Lung (tissue), 12 donors: Measurements from ENCODE around the gene ARIH2. TPM values are rescaled to one million over a fixed set of nuclear protein-coding genes. Genes with fewer than 3 reads are reported as not detected.

ENCODE experiments used
- ATAC-seq: fragments of 200-7000 bp; cut with Tn5 transposase; one replicate; pipeline ENCODE4 v1.9.1; 2020; ENCODE audit warnings: moderate number of reproducible peaks; ENCODE audit not compliant: insufficient read depth, low FRiP score
- DNase-seq, 3 donors: peaks; one replicate each; pipeline ENCODE4 v3.0.0-alpha.2; 2013 to 2017
- H3K27ac ChIP-seq, 2 donors: one replicate each; pipeline ENCODE4 v1.5.1; 2013; ENCODE audit warnings: mild to moderate bottlenecking in 2 of 2, moderate library complexity in 2 of 2, control low read depth in 1 of 2, inconsistent platforms in 1 of 2, low read depth in 1 of 2, low read length in 1 of 2
- H3K27me3 ChIP-seq, 3 donors: one replicate each; pipeline ENCODE4 v1.5.1; 2013; ENCODE audit warnings: low read length in 2 of 3; ENCODE audit not compliant: control insufficient read depth in 3 of 3, insufficient read depth in 3 of 3
- H3K36me3 ChIP-seq, 4 donors: one replicate each; pipeline ENCODE4 v1.5.1; 2013; ENCODE audit warnings: low read length in 4 of 4, mild to moderate bottlenecking in 1 of 4, moderate library complexity in 1 of 4; ENCODE audit not compliant: control insufficient read depth in 4 of 4, insufficient read depth in 4 of 4
- H3K4me1 ChIP-seq, 5 donors: one replicate each; pipeline ENCODE4 v1.5.1; 2013; ENCODE audit warnings: low read length in 5 of 5, mild to moderate bottlenecking in 2 of 5, moderate library complexity in 1 of 5; ENCODE audit not compliant: control insufficient read depth in 5 of 5, insufficient read depth in 5 of 5
- H3K4me3 ChIP-seq: one replicate; pipeline ENCODE4 v1.5.1; 2013; ENCODE audit warnings: mild to moderate bottlenecking, control low read depth, moderate library complexity
- H3K9ac ChIP-seq, 2 donors: one replicate each; pipeline ENCODE4 v1.5.1; 2013; ENCODE audit warnings: low read length in 2 of 2, control low read depth in 1 of 2; ENCODE audit not compliant: insufficient read depth in 1 of 2
- H3K9me3 ChIP-seq, 4 donors: one replicate each; pipeline ENCODE4 v1.5.1; 2013; ENCODE audit warnings: low read length in 3 of 4, mild to moderate bottlenecking in 1 of 4, moderate library complexity in 1 of 4; ENCODE audit not compliant: control insufficient read depth in 4 of 4, insufficient read depth in 3 of 4
- WGBS, 2 donors: extraction: QIAGEN DNeasy Blood & Tissue Kit; methylation state at CpG; one replicate each; pipeline ENCODE4 v1.1.7; 2013; 5-methylcytosine and 5-hydroxymethylcytosine counted together
- polyA plus RNA-seq, 2 donors: library from polyadenylated mRNA; stranded (reverse); fragments of 200-250 nt; gene quantifications; one replicate each; pipeline ENCODE4 v1.2.1, GENCODE V29; 2013
- total RNA-seq, 2 donors: library from RNA; depleted of rRNA in 1 of 2; stranded (reverse); fragments of >200 nt in 1 of 2; gene quantifications; one replicate each; pipeline ENCODE4 v1.2.1, GENCODE V29; 2014 to 2021
- TF ChIP-seq, protein P1 (sequence below): IDR thresholded peaks from 2 replicates; pipeline ENCODE4 v1.5.1; 2012; ENCODE audit warnings: mild to moderate bottlenecking; ENCODE audit errors: control extremely low read depth, extremely low read depth
- donor health status: control.
- donor health status: control.
- donor health status: Bipolar disorder and iron deficiency.
- donor health status: healthy.
- donor health status: DM: yes; HTN: yes; CAD: no.

The ARIH2 gene
- total and polyA plus RNA-seq, 4 donors: 33.1 to 97.6 (median 65.6) TPM

DNA sequence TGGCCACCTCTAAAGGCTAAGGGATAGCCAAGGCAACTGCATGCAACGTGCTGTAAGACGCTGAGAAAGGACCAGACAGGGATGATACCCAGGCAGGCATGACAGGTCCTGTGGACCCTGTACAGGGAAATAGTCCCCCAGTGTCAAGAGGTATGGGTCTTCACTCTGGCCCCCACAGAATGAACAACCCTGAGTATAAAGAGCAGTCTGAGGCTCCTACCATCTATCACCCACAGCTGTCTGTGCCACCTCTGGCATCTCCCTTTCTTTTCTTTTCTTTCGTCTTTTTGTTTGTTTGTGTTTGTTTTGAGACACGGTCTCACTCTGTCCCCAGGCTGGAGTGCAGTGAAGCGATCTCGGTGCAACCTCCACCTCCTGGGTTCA lies 38.7 kb upstream of the ARIH2 start:
- H3K36me3 ChIP-seq: peaks cover 0 to 10% (median 3%) of the 10 kb centered on the region in 4 donors
- ATAC-seq: no peak
- H3K27me3 ChIP-seq: no peaks in the 10 kb centered on the region
- DNase-seq: no peak
- H3K9me3 ChIP-seq: no peaks in the 10 kb centered on the region
- no peak overlapping the region for H3K4me3 ChIP-seq
- TF ChIP-seq, protein P1, sequence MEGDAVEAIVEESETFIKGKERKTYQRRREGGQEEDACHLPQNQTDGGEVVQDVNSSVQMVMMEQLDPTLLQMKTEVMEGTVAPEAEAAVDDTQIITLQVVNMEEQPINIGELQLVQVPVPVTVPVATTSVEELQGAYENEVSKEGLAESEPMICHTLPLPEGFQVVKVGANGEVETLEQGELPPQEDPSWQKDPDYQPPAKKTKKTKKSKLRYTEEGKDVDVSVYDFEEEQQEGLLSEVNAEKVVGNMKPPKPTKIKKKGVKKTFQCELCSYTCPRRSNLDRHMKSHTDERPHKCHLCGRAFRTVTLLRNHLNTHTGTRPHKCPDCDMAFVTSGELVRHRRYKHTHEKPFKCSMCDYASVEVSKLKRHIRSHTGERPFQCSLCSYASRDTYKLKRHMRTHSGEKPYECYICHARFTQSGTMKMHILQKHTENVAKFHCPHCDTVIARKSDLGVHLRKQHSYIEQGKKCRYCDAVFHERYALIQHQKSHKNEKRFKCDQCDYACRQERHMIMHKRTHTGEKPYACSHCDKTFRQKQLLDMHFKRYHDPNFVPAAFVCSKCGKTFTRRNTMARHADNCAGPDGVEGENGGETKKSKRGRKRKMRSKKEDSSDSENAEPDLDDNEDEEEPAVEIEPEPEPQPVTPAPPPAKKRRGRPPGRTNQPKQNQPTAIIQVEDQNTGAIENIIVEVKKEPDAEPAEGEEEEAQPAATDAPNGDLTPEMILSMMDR: no peak
- WGBS, 2 donors: 90 to 91% methylated on average over 6 of the region's 6 CpGs
- H3K4me1 ChIP-seq: peaks cover 0 to 3% (median 0%) of the 10 kb centered on the region in 5 donors
- H3K9ac ChIP-seq: no peak overlapping the region
- no peak overlapping the region for H3K27ac ChIP-seq

DNA sequence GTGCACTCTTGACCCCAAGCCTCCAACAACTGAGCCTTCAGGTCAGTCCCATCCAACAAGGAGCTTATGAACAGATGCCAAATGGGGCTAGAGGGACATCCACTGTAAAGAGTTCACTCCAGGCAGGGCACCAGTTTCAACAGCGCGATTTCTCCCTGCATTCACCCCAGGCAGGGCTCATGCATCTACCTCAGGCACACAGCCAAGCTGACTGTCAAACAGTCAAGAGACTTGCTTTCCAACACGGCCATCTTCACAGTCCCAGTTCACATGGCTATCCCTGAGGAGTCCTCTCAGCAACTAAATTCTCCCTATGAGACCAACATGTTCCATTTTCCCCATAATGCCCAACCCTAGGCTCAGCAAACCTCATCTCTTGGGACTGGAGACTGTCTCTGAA lies 37.6 kb upstream of the ARIH2 start:
- H3K36me3 ChIP-seq: peaks cover 0 to 13% (median 3%) of the 10 kb centered on the region in 4 donors

DNA sequence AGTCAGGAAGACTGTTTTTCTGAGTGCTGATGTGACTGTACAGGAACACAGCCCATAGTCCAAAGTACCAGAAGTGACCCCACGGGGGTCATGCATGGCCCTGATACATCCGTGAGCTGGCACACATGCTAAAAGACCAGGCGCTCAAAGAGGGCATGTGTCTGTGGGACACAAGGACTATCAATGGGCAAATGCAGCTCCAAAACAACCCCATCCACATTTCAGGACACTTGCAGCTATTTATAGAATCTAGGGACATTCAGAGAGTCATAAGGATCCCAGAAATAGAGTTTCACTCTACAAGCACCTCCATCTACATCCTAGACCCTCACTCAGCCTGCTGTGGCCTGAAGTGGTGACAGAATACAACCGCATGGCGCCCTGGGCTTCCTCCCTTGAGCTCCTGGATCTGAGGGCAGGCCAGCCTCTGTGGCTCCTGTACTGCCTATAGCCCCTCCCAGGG lies 37.0 kb upstream of the ARIH2 start:
- WGBS, 2 donors: 94 to 96% methylated on average over 5 of the region's 5 CpGs
- peaks cover 0 to 13% (median 3%) of the 10 kb centered on the region in 4 donors for H3K36me3 ChIP-seq
- TF ChIP-seq, protein P1: no peak
- no peaks in the 10 kb centered on the region for H3K9me3 ChIP-seq
- no peak overlapping the region for H3K27ac ChIP-seq
- H3K9ac ChIP-seq: no peak overlapping the region
- H3K27me3 ChIP-seq: no peaks in the 10 kb centered on the region
- no peak for ATAC-seq
- peaks cover 0 to 3% (median 0%) of the 10 kb centered on the region in 5 donors for H3K4me1 ChIP-seq
- DNase-seq: no peak
- H3K4me3 ChIP-seq: no peak overlapping the region

More for the DNA sequence above, 37.6 kb upstream of the ARIH2 start:
- Histone ChIP-seq H3K9me3 (no peaks in the 10 kb centered on the region), H3K4me1 (peaks cover 0 to 3% (median 0%) of the 10 kb centered on the region in 5 donors), H3K9ac (no peak overlapping the region), H3K27me3 (no peaks in the 10 kb centered on the region), H3K4me3 (no peak overlapping the region), H3K27ac (no peak overlapping the region)
- ATAC-seq: no peak
- DNase-seq: no peak
- 88 to 98% methylated on average over 3 of the region's 3 CpGs for WGBS, 2 donors
- TF ChIP-seq, protein P1: no peak

DNA sequence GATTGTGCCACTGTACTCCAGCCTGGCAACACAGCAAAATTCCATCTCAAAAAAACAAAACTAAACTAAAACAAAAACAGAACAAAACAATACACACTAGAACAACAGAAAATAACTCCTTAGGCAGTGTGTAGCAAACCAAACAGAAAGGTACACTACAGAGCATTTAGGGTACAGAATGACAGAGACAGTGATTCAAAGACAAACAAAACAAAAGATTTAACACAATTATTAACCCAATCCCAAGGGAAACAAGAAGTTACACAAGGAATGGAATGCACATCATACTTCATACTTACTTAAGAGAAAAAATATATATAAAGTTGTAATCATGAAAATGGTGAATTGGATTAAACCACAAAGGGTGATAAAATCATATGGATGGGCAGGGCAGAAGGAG lies 32.9 kb upstream of the ARIH2 start:
- Histone ChIP-seq H3K9ac (no peak overlapping the region), H3K27ac (no peak overlapping the region), H3K36me3 (peaks cover 0 to 13% (median 6%) of the 10 kb centered on the region in 4 donors), H3K9me3 (no peaks in the 10 kb centered on the region), H3K27me3 (no peaks in the 10 kb centered on the region), H3K4me1 (peaks cover 0 to 3% (median 0%) of the 10 kb centered on the region in 5 donors), H3K4me3 (no peak overlapping the region)
- DNase-seq (no peak), ATAC-seq (no peak)
- TF ChIP-seq, protein P1: no peak
